SK-N-SH (cell line): ENCODE data around the gene TMEM184B. TPM values are rescaled to one million over a fixed set of nuclear protein-coding genes. Genes with fewer than 3 reads are reported as not detected.

Experiments used
- CTCF ChIA-PET: fragments of 300-600, 350-600 bp; formaldehyde crosslinking; extraction: SDS; loops from one replicate; lab custom pipeline; 2021; lab: Yijun Ruan, JAX
- POLR2A ChIA-PET: fragments of 350-600 bp; sonication (Branson Sonifier 250); formaldehyde crosslinking; extraction: SDS; loops from one replicate; lab custom pipeline; 2020; ENCODE audit warnings: antibody characterized with exemption, inconsistent platforms; lab: Yijun Ruan, JAX
- DNase-seq: peaks from one replicate; pipeline ENCODE4 v3.0.0; 2012
- H2AFZ ChIP-seq: fragments of 200-600 bp; sonication (generic); 2 replicates; pipeline ENCODE4 v1.8.1; 2016; ENCODE audit warnings: antibody characterized with exemption, mild to moderate bottlenecking, low read depth
- H3F3A ChIP-seq: fragments of 200-600 bp; sonication (generic); replicated peaks from 2 replicates; pipeline ENCODE3; 2016; ENCODE audit warnings: antibody characterized with exemption, mild to moderate bottlenecking; ENCODE audit not compliant: insufficient read depth
- H3K27ac ChIP-seq, 2 experiments: fragments of 200-500 bp in 1 of 2; fragments of 200-600 bp in 1 of 2; sonication (Bioruptor generic) in 1 of 2; sonication (generic), shearing (Covaris generic) in 1 of 2; 2 replicates each; pipeline versions ENCODE4 v1.5.1 to v1.6.1; 2014 to 2016; ENCODE audit warnings: low read depth in 2 of 2, inconsistent platforms in 1 of 2, low read length in 1 of 2, mild to moderate bottlenecking in 1 of 2, mixed read lengths in 1 of 2
- H3K27me3 ChIP-seq: fragments of 200-600 bp; sonication (generic), shearing (Covaris generic); 2 replicates; pipeline ENCODE4 v1.6.1; 2016; ENCODE audit warnings: mixed run types; ENCODE audit not compliant: insufficient read depth
- H3K36me3 ChIP-seq, 2 experiments: fragments of 200-500 bp in 1 of 2; fragments of 200-600 bp in 1 of 2; sonication (Bioruptor generic) in 1 of 2; sonication (generic) in 1 of 2; replicated peaks in 1 of 2; 2 replicates each; pipeline versions ENCODE3 to v1.5.1; 2014 to 2016; ENCODE audit warnings: low read length in 1 of 2, mild to moderate bottlenecking in 1 of 2; ENCODE audit not compliant: insufficient read depth in 2 of 2, control insufficient read depth in 1 of 2
- H3K4me1 ChIP-seq, 2 experiments: fragments of 200-500 bp in 1 of 2; fragments of 200-600 bp in 1 of 2; sonication (Bioruptor generic) in 1 of 2; sonication (generic), shearing (Covaris generic) in 1 of 2; 2 replicates each; pipeline versions ENCODE4 v1.5.1 to v1.6.1; 2014 to 2016; ENCODE audit warnings: low read depth in 1 of 2, low read length in 1 of 2, mixed run types in 1 of 2; ENCODE audit not compliant: insufficient read depth in 2 of 2, control insufficient read depth in 1 of 2
- H3K4me2 ChIP-seq: fragments of 200-600 bp; sonication (generic), shearing (Covaris generic); 2 replicates; pipeline ENCODE4 v1.6.1; 2017; ENCODE audit warnings: mixed run types
- H3K4me3 ChIP-seq, 2 experiments: fragments of 200-500 bp in 1 of 2; fragments of 200-600 bp in 1 of 2; sonication (Bioruptor generic) in 1 of 2; sonication (generic), shearing (Covaris generic) in 1 of 2; 2 replicates each; pipeline versions ENCODE4 v1.5.1 to v1.8.1; 2014 to 2016; ENCODE audit warnings: low read depth in 2 of 2, inconsistent platforms in 1 of 2, low read length in 1 of 2, mild to moderate bottlenecking in 1 of 2, mixed read lengths in 1 of 2, moderate library complexity in 1 of 2
- H3K79me2 ChIP-seq: fragments of 200-600 bp; sonication (generic); 2 replicates; pipeline ENCODE4 v1.8.1; 2017; ENCODE audit warnings: mild to moderate bottlenecking; ENCODE audit not compliant: insufficient read depth
- H3K9ac ChIP-seq: fragments of 200-600 bp; sonication (generic); 2 replicates; pipeline ENCODE4 v1.6.1; 2017; ENCODE audit warnings: mixed run types
- H3K9me2 ChIP-seq: fragments of 200-600 bp; sonication (generic); 2 replicates; pipeline ENCODE4 v1.6.1; 2017; ENCODE audit warnings: mixed run types
- H3K9me3 ChIP-seq: fragments of 200-600 bp; sonication (generic); 2 replicates; pipeline ENCODE4 v1.6.1; 2017; ENCODE audit warnings: mixed run types, mild to moderate bottlenecking, moderate library complexity
- H4K20me1 ChIP-seq: fragments of 200-600 bp; sonication (generic); 2 replicates; pipeline ENCODE4 v1.6.1; 2017; ENCODE audit warnings: mild to moderate bottlenecking, mixed run types; ENCODE audit not compliant: insufficient read depth
- CHD2 ChIP-seq: fragments of 150-350 bp; IDR thresholded peaks from 2 replicates; pipeline ENCODE4 v1.6.1; 2018; ENCODE audit warnings: low read length; ENCODE audit not compliant: partially characterized antibody
- EP300 ChIP-seq, 2 experiments: IDR thresholded peaks; 2 replicates each; pipeline versions ENCODE4 v1.4.0 to v1.6.1; 2012; ENCODE audit warnings: borderline replicate concordance in 1 of 2, low read depth in 1 of 2, low read length in 1 of 2
- EZH2phosphoT487 ChIP-seq: fragments of 200-600 bp; sonication (generic); IDR thresholded peaks from 2 replicates; pipeline ENCODE4 v1.6.1; 2017; ENCODE audit warnings: low read depth, mixed run types, mild to moderate bottlenecking, antibody characterized with exemption, moderate library complexity, borderline replicate concordance
- FOSL2 ChIP-seq: IDR thresholded peaks from 2 replicates; pipeline ENCODE4 v1.4.0; 2012; ENCODE audit warnings: low read depth, mild to moderate bottlenecking, moderate library complexity, borderline replicate concordance
- FOXJ3 ChIP-seq: sonication (generic); formaldehyde crosslinking; IDR thresholded peaks from 2 replicates; pipeline ENCODE4 v1.5.1; 2020; ENCODE audit warnings: mild to moderate bottlenecking, missing genetic modification reagents
- GABPA ChIP-seq: IDR thresholded peaks from 2 replicates; pipeline ENCODE4 v1.4.0; 2012; ENCODE audit warnings: low read depth, mild to moderate bottlenecking
- GATA2 ChIP-seq: sonication (generic); formaldehyde crosslinking; IDR thresholded peaks from 2 replicates; pipeline ENCODE4 v1.5.0; 2020; ENCODE audit warnings: mild to moderate bottlenecking, missing genetic modification reagents
- IRF3 ChIP-seq: fragments of 150-350 bp; IDR thresholded peaks from 2 replicates; pipeline ENCODE4 v1.6.1; 2016; ENCODE audit warnings: mild to moderate bottlenecking, low read depth, low read length
- JUND ChIP-seq: IDR thresholded peaks from 2 replicates; pipeline ENCODE4 v1.4.0; 2012
- MEF2A ChIP-seq: IDR thresholded peaks from 2 replicates; pipeline ENCODE4 v1.4.0; 2012; ENCODE audit warnings: low read depth, borderline replicate concordance
- NFIC ChIP-seq: IDR thresholded peaks from 2 replicates; pipeline ENCODE4 v1.4.0; 2012; ENCODE audit warnings: borderline replicate concordance
- NRF1 ChIP-seq: IDR thresholded peaks from 2 replicates; pipeline ENCODE4 v1.6.1; 2012; ENCODE audit warnings: low read depth, mild to moderate bottlenecking, low read length
- PBX3 ChIP-seq: IDR thresholded peaks from 2 replicates; pipeline ENCODE4; 2012
- POLR2AphosphoS5 ChIP-seq: IDR thresholded peaks from 2 replicates; pipeline ENCODE4 v1.6.1; 2012; ENCODE audit warnings: low read depth, low read length
- RAD21 ChIP-seq: IDR thresholded peaks from 2 replicates; pipeline ENCODE4 v1.6.1; 2012; ENCODE audit warnings: mild to moderate bottlenecking, low read length
- RCOR1 ChIP-seq: fragments of 150-350 bp; IDR thresholded peaks from 2 replicates; pipeline ENCODE4 v1.6.1; 2017; ENCODE audit warnings: antibody characterized with exemption, low read length
- RFX5 ChIP-seq: IDR thresholded peaks from 2 replicates; pipeline ENCODE4 v1.6.1; 2012; ENCODE audit warnings: mild to moderate bottlenecking, improper control_type of control experiment, low read length
- SIN3A ChIP-seq: IDR thresholded peaks from 2 replicates; pipeline ENCODE4 v1.6.1; 2012; ENCODE audit warnings: low read depth, mild to moderate bottlenecking, low read length, moderate library complexity, borderline replicate concordance
- TAF1 ChIP-seq: IDR thresholded peaks from 2 replicates; pipeline ENCODE4 v1.6.1; 2012; ENCODE audit warnings: low read depth, mild to moderate bottlenecking, low read length, moderate library complexity, borderline replicate concordance
- TEAD4 ChIP-seq: IDR thresholded peaks from 2 replicates; pipeline ENCODE4 v1.4.0; 2012; ENCODE audit warnings: mild to moderate bottlenecking, borderline replicate concordance; ENCODE audit not compliant: insufficient read depth
- USF2 ChIP-seq: fragments of 150-350 bp; IDR thresholded peaks from 2 replicates; pipeline ENCODE4 v1.6.1; 2017; ENCODE audit warnings: antibody characterized with exemption, low read length, low read depth, borderline replicate concordance
- YY1 ChIP-seq: IDR thresholded peaks from 2 replicates; pipeline ENCODE4 v1.4.0; 2012; ENCODE audit warnings: low read depth, mild to moderate bottlenecking
- WGBS: methylation state at CpG from one replicate; pipeline ENCODE4 v1.1.6; 2017; ENCODE audit warnings: low lambda C conversion rate; 5-methylcytosine and 5-hydroxymethylcytosine counted together
- polyA plus RNA-seq, 3 experiments: library from polyadenylated mRNA; depleted of rRNA; stranded (reverse); fragments of >200 nt; gene quantifications; 2 replicates each; pipeline ENCODE4 v1.2.3, GENCODE V29; 2012
- TF ChIP-seq, protein P1 (sequence below): IDR thresholded peaks from 2 replicates; pipeline ENCODE4 v1.4.0; 2012; ENCODE audit warnings: low read depth
- TF ChIP-seq, protein P2 (sequence below): fragments of 200-600 bp; sonication (generic); IDR thresholded peaks from 2 replicates; pipeline ENCODE4 v1.6.1; 2017; ENCODE audit warnings: antibody characterized with exemption, mild to moderate bottlenecking, moderate library complexity

The TMEM184B gene
- polyA plus RNA-seq, 1 of the 3 experiments (the other 2 are of a cell fraction), result 25.3 TPM

GRCh38 chr22:38292694-38293093 lies 19.9 kb upstream of the TMEM184B start:
- H3K9ac ChIP-seq, result no peak overlapping the region
- H3K27ac ChIP-seq, result no peak overlapping the region
- DNase-seq, result no peak
- H3K4me1 ChIP-seq, result no peaks in the 10 kb centered on the region; a peak in 1 of 4 replicates
- no peaks in the 10 kb centered on the region for H3K9me3 ChIP-seq
- TF ChIP-seq, protein P1, sequence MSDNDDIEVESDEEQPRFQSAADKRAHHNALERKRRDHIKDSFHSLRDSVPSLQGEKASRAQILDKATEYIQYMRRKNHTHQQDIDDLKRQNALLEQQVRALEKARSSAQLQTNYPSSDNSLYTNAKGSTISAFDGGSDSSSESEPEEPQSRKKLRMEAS, result no peak
- no peak for TF ChIP-seq FOXJ3 (CRISPR knock-in tag)
- no peak for TF ChIP-seq RCOR1
- TF ChIP-seq NRF1, result no peak
- no peak for TF ChIP-seq YY1
- TF ChIP-seq GABPA, result no peak
- TF ChIP-seq TAF1, result no peak
- TF ChIP-seq RAD21, result no peak
- no peak for TF ChIP-seq EP300 (IDR thresholded peaks at IDR 0.05; ENCODE audit: borderline replicate concordance in 1 of 2, low read depth in 1 of 2, low read length in 1 of 2)
- TF ChIP-seq CHD2, result no peak
- TF ChIP-seq GATA2 (CRISPR knock-in tag), result no peak
- no peaks in the 10 kb centered on the region for H3K9me2 ChIP-seq
- no peaks in the 10 kb centered on the region for H3F3A ChIP-seq
- POLR2A ChIA-PET, result no interaction called here
- no peak overlapping the region for H3K4me3 ChIP-seq
- no peak overlapping the region for H2AFZ ChIP-seq
- peaks cover 5% of the 10 kb centered on the region; the same call in 1 of the 2 replicates for H4K20me1 ChIP-seq
- no peaks in the 10 kb centered on the region for H3K27me3 ChIP-seq
- H3K79me2 ChIP-seq, result no peaks in the 10 kb centered on the region
- 94% methylated on average over 3 of the region's 9 CpGs for WGBS
- H3K36me3 ChIP-seq, result peaks cover 0 to 11% of the 10 kb centered on the region in 2 experiments
- no peak overlapping the region for H3K4me2 ChIP-seq
- CTCF ChIA-PET, result no interaction called here

DNA sequence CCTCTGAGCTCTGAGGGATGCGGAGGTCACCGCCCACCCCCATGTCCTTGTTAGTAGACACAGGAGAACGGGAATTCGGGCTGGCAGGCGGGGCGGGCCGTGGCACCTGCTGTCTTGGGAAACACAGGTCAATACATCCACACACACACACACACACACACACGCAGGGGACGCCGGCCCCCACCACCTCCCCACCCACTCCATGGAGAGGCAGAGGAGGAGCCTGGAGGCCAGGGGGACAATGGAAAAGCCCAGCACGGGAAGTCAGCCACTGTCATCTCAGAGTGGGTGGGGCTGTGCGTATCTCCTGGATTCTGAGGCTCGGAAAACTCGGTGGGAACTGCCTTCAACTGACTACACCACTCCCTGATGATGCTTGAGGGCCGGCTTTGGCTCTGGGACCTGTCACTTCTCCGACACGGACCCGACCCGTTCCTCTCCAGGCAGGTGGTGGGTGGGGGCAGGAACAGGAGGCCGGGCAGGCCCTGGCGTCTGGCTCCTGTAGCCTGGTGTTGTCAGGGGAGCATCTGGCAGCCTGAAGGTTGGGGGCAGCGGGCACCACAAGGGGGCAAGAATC lies 18.5 kb upstream of the TMEM184B start:
- no peaks in the 10 kb centered on the region for H3F3A ChIP-seq
- H3K9ac ChIP-seq, result no peak overlapping the region
- H4K20me1 ChIP-seq, result peaks cover 3% of the 10 kb centered on the region; the same call in 1 of the 2 replicates
- H3K79me2 ChIP-seq, result no peaks in the 10 kb centered on the region
- WGBS, result no CpG with 5 or more reads among the region's 22 CpGs
- no peaks in the 10 kb centered on the region; a peak in 1 of 4 replicates for H3K4me1 ChIP-seq
- H3K4me2 ChIP-seq, result no peak overlapping the region
- no peaks in the 10 kb centered on the region for H3K9me3 ChIP-seq
- ChIA-PET POLR2A (no interaction called here), CTCF (interaction anchor here (0.6 kb wide), 1 partner anchor 281 kb away, joined by 3 read pairs; no protein-coding TSS in a partner anchor)
- no peaks in the 10 kb centered on the region for H3K27me3 ChIP-seq
- H3K4me3 ChIP-seq, result no peak overlapping the region
- no peaks in the 10 kb centered on the region for H3K9me2 ChIP-seq
- DNase-seq, result no peak
- no peak overlapping the region for H3K27ac ChIP-seq
- TF ChIP-seq RFX5 (no peak), EP300 (IDR thresholded peaks at IDR 0.05; ENCODE audit: borderline replicate concordance in 1 of 2, low read depth in 1 of 2, low read length in 1 of 2) (no peak), USF2 (no peak), POLR2AphosphoS5 (no peak), IRF3 (no peak), NFIC (no peak), MEF2A (no peak), SIN3A (no peak), FOSL2 (no peak), NRF1 (no peak), EZH2phosphoT487 (no peak), JUND (no peak), RCOR1 (no peak), PBX3 (no peak), TEAD4 (no peak)
- TF ChIP-seq, protein P2, sequence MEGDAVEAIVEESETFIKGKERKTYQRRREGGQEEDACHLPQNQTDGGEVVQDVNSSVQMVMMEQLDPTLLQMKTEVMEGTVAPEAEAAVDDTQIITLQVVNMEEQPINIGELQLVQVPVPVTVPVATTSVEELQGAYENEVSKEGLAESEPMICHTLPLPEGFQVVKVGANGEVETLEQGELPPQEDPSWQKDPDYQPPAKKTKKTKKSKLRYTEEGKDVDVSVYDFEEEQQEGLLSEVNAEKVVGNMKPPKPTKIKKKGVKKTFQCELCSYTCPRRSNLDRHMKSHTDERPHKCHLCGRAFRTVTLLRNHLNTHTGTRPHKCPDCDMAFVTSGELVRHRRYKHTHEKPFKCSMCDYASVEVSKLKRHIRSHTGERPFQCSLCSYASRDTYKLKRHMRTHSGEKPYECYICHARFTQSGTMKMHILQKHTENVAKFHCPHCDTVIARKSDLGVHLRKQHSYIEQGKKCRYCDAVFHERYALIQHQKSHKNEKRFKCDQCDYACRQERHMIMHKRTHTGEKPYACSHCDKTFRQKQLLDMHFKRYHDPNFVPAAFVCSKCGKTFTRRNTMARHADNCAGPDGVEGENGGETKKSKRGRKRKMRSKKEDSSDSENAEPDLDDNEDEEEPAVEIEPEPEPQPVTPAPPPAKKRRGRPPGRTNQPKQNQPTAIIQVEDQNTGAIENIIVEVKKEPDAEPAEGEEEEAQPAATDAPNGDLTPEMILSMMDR, result no peak; the same call in 1 of the 2 replicates
- peaks cover 0 to 10% of the 10 kb centered on the region in 2 experiments for H3K36me3 ChIP-seq
- no peak overlapping the region for H2AFZ ChIP-seq
